ENCODE data around the gene SORCS2.

GRCh38 chr4:7559316-7559715 is 367.0 kb downstream of the SORCS2 start:
- TF ChIP-seq SP1 (IDR thresholded peaks at IDR 0.05) = no peak
- TF ChIP-seq NFRKB (IDR thresholded peaks at IDR 0.05) = no peak
- TF ChIP-seq, protein P1, sequence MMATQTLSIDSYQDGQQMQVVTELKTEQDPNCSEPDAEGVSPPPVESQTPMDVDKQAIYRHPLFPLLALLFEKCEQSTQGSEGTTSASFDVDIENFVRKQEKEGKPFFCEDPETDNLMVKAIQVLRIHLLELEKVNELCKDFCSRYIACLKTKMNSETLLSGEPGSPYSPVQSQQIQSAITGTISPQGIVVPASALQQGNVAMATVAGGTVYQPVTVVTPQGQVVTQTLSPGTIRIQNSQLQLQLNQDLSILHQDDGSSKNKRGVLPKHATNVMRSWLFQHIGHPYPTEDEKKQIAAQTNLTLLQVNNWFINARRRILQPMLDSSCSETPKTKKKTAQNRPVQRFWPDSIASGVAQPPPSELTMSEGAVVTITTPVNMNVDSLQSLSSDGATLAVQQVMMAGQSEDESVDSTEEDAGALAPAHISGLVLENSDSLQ (IDR thresholded peaks at IDR 0.05) = no peak
- TF ChIP-seq ELF4 (IDR thresholded peaks at IDR 0.05) = no peak
- no peak for TF ChIP-seq HDGF (IDR thresholded peaks at IDR 0.05; ENCODE audit: borderline replicate concordance)
- no peak for TF ChIP-seq L3MBTL2 (conservative IDR thresholded peaks at IDR 0.05)
- no peak for TF ChIP-seq ARNT (IDR thresholded peaks at IDR 0.05)
- no peak for TF ChIP-seq FOXM1 (IDR thresholded peaks at IDR 0.05; ENCODE audit: borderline replicate concordance)
- TF ChIP-seq SUZ12 (IDR thresholded peaks at IDR 0.05) = no peak
- no peak for TF ChIP-seq BHLHE40 (IDR thresholded peaks at IDR 0.05; ENCODE audit: borderline replicate concordance)
- no peak for TF ChIP-seq FOXK2 (IDR thresholded peaks at IDR 0.05)
